PFSK-1 (cell line): Measurements from ENCODE around the gene ENTPD7.

Experiments
- POLR2AphosphoS5 ChIP-seq: IDR thresholded peaks from 2 replicates; pipeline ENCODE4 v1.6.1; 2012; ENCODE audit warnings: low read depth, mild to moderate bottlenecking, control low read depth, low read length, moderate library complexity
- SIN3A ChIP-seq: IDR thresholded peaks from 2 replicates; pipeline ENCODE4 v1.6.1; 2012; ENCODE audit warnings: mild to moderate bottlenecking, low read length, moderate library complexity, borderline replicate concordance; ENCODE audit not compliant: insufficient read depth
- TAF1 ChIP-seq: IDR thresholded peaks from 2 replicates; pipeline ENCODE4 v1.6.1; 2012; ENCODE audit warnings: low read length, control low read depth, borderline replicate concordance; ENCODE audit not compliant: insufficient read depth
- TF ChIP-seq, protein P1 (sequence below), 2 experiments: IDR thresholded peaks; 2 replicates each; pipeline versions ENCODE4 v1.6.1 to v1.8.0; 2011 to 2012; ENCODE audit warnings: low read depth in 2 of 2, low read length in 2 of 2, control low read depth in 1 of 2, inconsistent platforms in 1 of 2, mild to moderate bottlenecking in 1 of 2, moderate library complexity in 1 of 2; ENCODE audit not compliant: insufficient read depth in 1 of 2

DNA sequence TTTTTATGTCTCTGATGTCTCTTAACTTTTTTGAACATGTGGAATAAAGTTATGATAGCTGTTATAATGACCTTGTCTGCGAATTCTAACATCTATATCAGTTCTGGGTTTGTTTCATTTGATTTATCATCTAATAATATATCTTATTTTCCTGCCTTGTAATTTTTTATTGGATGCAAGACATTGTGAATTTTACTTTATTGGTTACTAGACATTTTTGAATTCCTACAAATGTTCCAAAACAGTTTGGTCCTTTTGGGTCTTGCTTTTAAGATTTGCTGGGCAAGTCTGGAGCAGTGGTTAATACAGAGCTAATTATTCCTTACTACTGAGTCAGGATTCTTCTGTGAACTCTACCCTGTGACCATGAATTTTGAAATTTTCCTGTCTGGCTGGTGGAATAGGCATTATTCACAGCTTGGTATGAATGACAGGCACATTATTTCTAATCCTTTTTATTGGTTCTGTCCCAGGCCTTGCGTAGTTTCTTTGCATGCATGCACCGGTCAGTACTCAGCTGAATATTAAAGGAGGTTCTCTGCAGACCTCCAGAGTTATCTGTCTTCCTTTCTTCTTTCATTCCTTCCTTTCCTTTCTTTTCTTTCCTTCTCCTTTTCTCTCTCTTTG, 81.7 kb downstream of the ENTPD7 start:
- TF ChIP-seq POLR2AphosphoS5 (no peak), SIN3A (no peak), TAF1 (no peak)
- TF ChIP-seq, protein P1, sequence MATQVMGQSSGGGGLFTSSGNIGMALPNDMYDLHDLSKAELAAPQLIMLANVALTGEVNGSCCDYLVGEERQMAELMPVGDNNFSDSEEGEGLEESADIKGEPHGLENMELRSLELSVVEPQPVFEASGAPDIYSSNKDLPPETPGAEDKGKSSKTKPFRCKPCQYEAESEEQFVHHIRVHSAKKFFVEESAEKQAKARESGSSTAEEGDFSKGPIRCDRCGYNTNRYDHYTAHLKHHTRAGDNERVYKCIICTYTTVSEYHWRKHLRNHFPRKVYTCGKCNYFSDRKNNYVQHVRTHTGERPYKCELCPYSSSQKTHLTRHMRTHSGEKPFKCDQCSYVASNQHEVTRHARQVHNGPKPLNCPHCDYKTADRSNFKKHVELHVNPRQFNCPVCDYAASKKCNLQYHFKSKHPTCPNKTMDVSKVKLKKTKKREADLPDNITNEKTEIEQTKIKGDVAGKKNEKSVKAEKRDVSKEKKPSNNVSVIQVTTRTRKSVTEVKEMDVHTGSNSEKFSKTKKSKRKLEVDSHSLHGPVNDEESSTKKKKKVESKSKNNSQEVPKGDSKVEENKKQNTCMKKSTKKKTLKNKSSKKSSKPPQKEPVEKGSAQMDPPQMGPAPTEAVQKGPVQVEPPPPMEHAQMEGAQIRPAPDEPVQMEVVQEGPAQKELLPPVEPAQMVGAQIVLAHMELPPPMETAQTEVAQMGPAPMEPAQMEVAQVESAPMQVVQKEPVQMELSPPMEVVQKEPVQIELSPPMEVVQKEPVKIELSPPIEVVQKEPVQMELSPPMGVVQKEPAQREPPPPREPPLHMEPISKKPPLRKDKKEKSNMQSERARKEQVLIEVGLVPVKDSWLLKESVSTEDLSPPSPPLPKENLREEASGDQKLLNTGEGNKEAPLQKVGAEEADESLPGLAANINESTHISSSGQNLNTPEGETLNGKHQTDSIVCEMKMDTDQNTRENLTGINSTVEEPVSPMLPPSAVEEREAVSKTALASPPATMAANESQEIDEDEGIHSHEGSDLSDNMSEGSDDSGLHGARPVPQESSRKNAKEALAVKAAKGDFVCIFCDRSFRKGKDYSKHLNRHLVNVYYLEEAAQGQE (IDR thresholded peaks at IDR 0.05; ENCODE audit: insufficient read depth in 1 of 2, low read depth in 2 of 2, low read length in 2 of 2) = no peak
